Muscle of leg (tissue), 11 donors: ENCODE data around the gene PAFAH1B2. TPM values are rescaled to one million over a fixed set of nuclear protein-coding genes. Genes with fewer than 3 reads are reported as not detected.

Source experiments
- DNase-seq: peaks from one replicate; pipeline ENCODE4 v3.0.0; 2013
- H3K27ac ChIP-seq: one replicate; pipeline ENCODE4 v1.5.1; 2013; ENCODE audit warnings: mild to moderate bottlenecking, low read length, control low read depth
- H3K27me3 ChIP-seq: one replicate; pipeline ENCODE4 v1.6.1; 2013; ENCODE audit warnings: low read length; ENCODE audit not compliant: control insufficient read depth, insufficient read depth
- H3K36me3 ChIP-seq: one replicate; pipeline ENCODE4 v1.6.1; 2013; ENCODE audit warnings: low read length; ENCODE audit not compliant: control insufficient read depth, insufficient read depth
- H3K4me1 ChIP-seq: one replicate; pipeline ENCODE4 v1.6.1; 2013; ENCODE audit warnings: low read length; ENCODE audit not compliant: control insufficient read depth, insufficient read depth
- H3K4me3 ChIP-seq: one replicate; pipeline ENCODE4 v1.5.1; 2013; ENCODE audit warnings: low read length, control low read depth
- H3K9me3 ChIP-seq: replicated peaks from 2 replicates; pipeline ENCODE4 v1.6.1; 2013; ENCODE audit warnings: low read depth, low read length; ENCODE audit not compliant: control insufficient read depth
- WGBS: methylation state at CpG from one replicate; pipeline ENCODE4 v1.1.5; 2013; ENCODE audit warnings: missing lambda C conversion rate; ENCODE audit not compliant: insufficient coverage; 5-methylcytosine and 5-hydroxymethylcytosine counted together
- polyA plus RNA-seq, 8 donors: library from polyadenylated mRNA; unstranded; fragments of 120-200 nt; gene quantifications; one replicate each; pipeline versions ENCODE4 v1.2.1 to v1.2.3, GENCODE V29; 2013; ENCODE audit warnings: inconsistent platforms in 1 of 8, low replicate concordance in 1 of 8; ENCODE audit not compliant: insufficient read length in 8 of 8, insufficient read depth in 1 of 8
- total RNA-seq: library from RNA; stranded (reverse); fragments of 120-200 nt; gene quantifications from one replicate; pipeline ENCODE4 v1.2.4, GENCODE V29; 2013

PAFAH1B2 gene
- total and polyA plus RNA-seq, 9 donors, result 33.2 to 59.8 (median 49.6) TPM

DNA sequence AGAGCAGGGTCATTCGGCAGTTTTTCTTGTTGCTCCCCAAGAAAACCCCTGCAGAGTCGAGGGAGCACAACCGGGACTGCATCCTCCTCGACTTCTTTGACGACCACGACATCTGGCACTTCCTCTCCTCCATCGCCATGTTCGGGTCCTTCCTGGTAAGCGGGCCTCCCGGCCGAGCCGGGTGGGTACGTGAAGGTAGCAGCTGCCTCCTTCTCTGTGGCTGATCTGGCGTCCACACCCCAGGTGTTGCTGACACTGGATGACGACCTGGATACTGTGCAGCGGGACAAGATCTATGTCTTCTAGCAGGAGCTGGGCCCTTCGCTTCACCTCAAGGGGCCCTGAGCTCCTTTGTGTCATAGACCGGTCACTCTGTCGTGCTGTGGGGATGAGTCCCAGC lies 51.7 kb downstream of the PAFAH1B2 start:
- no peak for DNase-seq
- Histone ChIP-seq H3K36me3 (peaks cover 55% of the 10 kb centered on the region), H3K4me1 (peaks cover 37% of the 10 kb centered on the region), H3K27me3 (no peaks in the 10 kb centered on the region), H3K27ac (no peak overlapping the region), H3K9me3 (no peaks in the 10 kb centered on the region), H3K4me3 (no peak overlapping the region)
- WGBS, result 94% methylated on average over 19 of the region's 19 CpGs

DNA sequence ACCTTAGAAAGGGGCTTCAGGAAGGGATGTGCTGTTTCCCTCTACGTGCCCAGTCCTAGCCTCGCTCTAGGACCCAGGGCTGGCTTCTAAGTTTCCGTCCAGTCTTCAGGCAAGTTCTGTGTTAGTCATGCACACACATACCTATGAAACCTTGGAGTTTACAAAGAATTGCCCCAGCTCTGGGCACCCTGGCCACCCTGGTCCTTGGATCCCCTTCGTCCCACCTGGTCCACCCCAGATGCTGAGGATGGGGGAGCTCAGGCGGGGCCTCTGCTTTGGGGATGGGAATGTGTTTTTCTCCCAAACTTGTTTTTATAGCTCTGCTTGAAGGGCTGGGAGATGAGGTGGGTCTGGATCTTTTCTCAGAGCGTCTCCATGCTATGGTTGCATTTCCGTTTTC lies 52.9 kb downstream of the PAFAH1B2 start:
- WGBS, result 90% methylated on average over 2 of the region's 7 CpGs
- Histone ChIP-seq H3K27me3 (no peaks in the 10 kb centered on the region), H3K9me3 (no peaks in the 10 kb centered on the region), H3K4me3 (no peak overlapping the region), H3K4me1 (peaks cover 50% of the 10 kb centered on the region), H3K27ac (no peak overlapping the region), H3K36me3 (peaks cover 46% of the 10 kb centered on the region)
- DNase-seq, result no peak

DNA sequence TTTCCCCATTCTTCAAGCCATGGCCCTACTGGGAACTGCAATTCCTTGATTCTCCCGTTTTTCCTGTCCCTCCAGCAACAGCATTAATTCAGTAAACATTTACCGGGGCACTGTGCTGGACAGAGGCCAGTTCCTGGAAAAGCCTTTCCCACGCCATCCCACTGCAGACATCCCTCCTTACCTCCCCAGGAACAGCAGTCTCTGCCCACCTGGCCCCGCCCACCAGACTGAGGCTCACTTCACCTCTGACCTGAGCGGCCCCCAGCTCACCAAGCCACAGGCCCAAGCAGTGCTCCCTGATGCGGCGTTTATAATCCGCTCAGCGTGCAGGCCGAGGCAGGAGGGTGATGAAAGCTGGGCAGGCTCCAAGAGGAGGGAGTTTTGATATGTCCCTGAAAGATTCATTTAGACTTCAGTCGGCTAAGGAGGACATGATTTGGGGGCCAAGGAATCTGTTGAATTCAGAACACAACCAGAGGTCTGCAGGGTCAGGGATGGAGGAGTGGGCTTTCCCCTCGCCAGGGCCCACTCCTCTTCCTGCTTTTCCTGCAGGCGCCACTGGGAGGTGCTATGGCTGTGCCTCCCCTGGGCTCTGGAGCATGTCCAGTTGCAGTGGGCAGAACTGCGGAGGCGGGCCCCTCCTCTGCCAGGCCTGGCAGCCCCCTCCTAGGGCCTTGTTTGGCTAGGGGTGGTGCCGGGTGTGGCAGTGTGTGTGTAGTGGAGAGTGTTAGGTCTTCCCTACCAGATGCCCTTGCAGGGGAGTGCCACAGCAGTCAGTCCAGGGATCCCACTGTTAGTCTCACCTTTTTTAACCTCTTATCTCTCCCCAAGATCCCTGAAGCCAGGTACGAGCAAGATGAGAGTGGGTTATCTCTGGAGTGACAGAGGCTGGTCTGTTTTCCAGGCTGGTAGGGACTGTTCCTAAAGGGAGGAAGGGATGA lies 53.7 kb downstream of the PAFAH1B2 start:
- H3K36me3 ChIP-seq, result peaks cover 39% of the 10 kb centered on the region
- no peaks in the 10 kb centered on the region for H3K9me3 ChIP-seq
- WGBS, result 58% methylated on average over 10 of the region's 17 CpGs
- DNase-seq, result no peak
- no peak overlapping the region for H3K4me3 ChIP-seq
- H3K4me1 ChIP-seq, result peaks cover 58% of the 10 kb centered on the region
- H3K27me3 ChIP-seq, result no peaks in the 10 kb centered on the region
- peak overlapping the region; percentile 84 for H3K27ac ChIP-seq

- Histone ChIP-seq H3K36me3 (peaks cover 36% of the 10 kb centered on the region), H3K27me3 (no peaks in the 10 kb centered on the region), H3K9me3 (no peaks in the 10 kb centered on the region), H3K27ac (peak overlapping the region; percentile 84), H3K4me1 (peaks cover 65% of the 10 kb centered on the region), H3K4me3 (peak overlapping the region; percentile 40)
- no CpG with 5 or more reads among the region's 4 CpGs for WGBS
- no peak for DNase-seq
These were observed 54.5 kb downstream of the PAFAH1B2 start for GRCh38 chr11:117198613-117199012.

DNA sequence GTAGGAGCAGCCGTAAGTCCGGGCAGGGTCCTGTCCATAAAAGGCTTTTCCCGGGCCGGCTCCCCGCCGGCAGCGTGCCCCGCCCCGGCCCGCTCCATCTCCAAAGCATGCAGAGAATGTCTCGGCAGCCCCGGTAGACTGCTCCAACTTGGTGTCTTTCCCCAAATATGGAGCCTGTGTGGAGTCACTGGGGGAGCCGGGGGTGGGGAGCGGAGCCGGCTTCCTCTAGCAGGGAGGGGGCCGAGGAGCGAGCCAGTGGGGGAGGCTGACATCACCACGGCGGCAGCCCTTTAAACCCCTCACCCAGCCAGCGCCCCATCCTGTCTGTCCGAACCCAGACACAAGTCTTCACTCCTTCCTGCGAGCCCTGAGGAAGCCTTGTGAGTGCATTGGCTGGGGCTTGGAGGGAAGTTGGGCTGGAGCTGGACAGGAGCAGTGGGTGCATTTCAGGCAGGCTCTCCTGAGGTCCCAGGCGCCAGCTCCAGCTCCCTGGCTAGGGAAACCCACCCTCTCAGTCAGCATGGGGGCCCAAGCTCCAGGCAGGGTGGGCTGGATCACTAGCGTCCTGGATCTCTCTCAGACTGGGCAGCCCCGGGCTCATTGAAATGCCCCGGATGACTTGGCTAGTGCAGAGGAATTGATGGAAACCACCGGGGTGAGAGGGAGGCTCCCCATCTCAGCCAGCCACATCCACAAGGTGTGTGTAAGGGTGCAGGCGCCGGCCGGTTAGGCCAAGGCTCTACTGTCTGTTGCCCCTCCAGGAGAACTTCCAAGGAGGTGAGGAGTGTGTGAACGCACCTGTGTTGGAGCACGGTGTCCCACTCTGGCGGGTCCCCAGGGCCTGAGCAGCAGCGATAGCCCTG lies 55.2 kb downstream of the PAFAH1B2 start, which contains the start of gene TAGLN:
Gene TAGLN (plus strand): TSS at position 318 of the 863 bp plus-strand sequence. CDS start 3,644 bp downstream, outside the sequence.
- Histone ChIP-seq H3K9me3 (no peaks in the 10 kb centered on the region), H3K27me3 (no peaks in the 10 kb centered on the region), H3K27ac (peak within 1 kb of the TSS; percentile 84), H3K4me3 (peak within 1 kb of the TSS; percentile 40), H3K36me3 (peaks cover 38% of the 10 kb centered on the region), H3K4me1 (peaks cover 67% of the 10 kb centered on the region)
- 21% methylated on average over 21 of the region's 34 CpGs for WGBS
- DNase-seq, result peak; percentile 91

DNA sequence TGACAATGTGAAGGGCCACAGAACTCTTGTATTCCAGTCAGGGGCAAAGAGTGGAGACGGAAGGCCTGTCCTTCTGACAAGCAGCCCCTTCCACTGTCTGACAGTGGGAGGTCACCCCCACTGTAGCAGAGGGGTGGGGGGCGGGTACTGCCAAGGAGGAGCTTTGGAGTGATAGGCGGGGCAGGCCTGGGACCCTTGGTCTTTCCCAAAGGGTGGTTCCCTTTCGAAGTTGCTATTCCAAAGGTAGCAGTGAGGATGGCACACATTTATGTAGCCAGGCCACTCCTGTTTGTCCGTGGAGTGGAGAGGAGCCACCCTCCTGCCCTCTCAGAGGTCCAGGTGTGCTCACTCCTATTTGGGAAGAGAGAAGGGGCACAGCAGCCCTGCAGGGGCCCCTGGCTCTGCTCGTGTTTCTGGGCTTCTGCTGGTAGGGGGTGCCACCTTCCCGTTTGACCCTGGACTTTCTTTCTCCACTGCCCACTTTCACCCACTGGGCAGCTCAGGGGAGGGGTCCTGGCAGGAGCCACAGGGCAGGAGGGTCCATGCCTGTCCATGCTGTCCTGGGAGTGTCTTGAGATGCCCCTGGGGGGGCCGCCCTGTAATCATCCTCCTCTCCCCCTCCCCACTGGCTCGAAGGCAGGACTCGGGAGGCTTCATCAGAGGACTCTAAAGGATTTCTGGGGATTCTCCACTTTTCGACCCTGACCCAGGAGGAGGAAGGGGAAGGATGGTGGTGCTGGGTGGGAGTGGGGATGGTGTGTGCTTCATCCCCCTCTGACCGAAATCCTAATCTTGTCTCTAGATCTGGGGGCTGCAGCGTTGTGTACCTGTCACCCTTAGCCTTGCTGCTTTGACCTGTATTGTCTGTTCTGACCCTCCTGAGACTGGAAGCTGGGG lies 56.1 kb downstream of the PAFAH1B2 start:
- Histone ChIP-seq H3K4me3 (peak overlapping the region; percentile 40), H3K36me3 (peaks cover 40% of the 10 kb centered on the region), H3K4me1 (peaks cover 76% of the 10 kb centered on the region)

GRCh38 chr11:117200813-117201657 lies 56.9 kb downstream of the PAFAH1B2 start:
- Histone ChIP-seq H3K4me1 (peaks cover 80% of the 10 kb centered on the region), H3K4me3 (peak overlapping the region; percentile 5)
- 47% methylated on average over 8 of the region's 12 CpGs for WGBS

More for the DNA sequence above, 56.1 kb downstream of the PAFAH1B2 start:
- Histone ChIP-seq H3K27ac (peak overlapping the region; percentile 84), H3K27me3 (no peaks in the 10 kb centered on the region), H3K9me3 (no peaks in the 10 kb centered on the region)
- 63% methylated on average over 5 of the region's 13 CpGs for WGBS
- no peak for DNase-seq

GRCh38 chr11:117201658-117202305 lies 57.7 kb downstream of the PAFAH1B2 start:
- Histone ChIP-seq H3K9me3 (no peaks in the 10 kb centered on the region), H3K4me1 (peaks cover 80% of the 10 kb centered on the region), H3K36me3 (peaks cover 27% of the 10 kb centered on the region), H3K27ac (peak overlapping the region; percentile 51), H3K27me3 (no peaks in the 10 kb centered on the region), H3K4me3 (no peak overlapping the region)
- 68% methylated on average over 12 of the region's 14 CpGs for WGBS
- no peak for DNase-seq

More at GRCh38 chr11:117200813-117201657, 56.9 kb downstream of the PAFAH1B2 start:
- H3K9me3 ChIP-seq, result no peaks in the 10 kb centered on the region
- no peaks in the 10 kb centered on the region for H3K27me3 ChIP-seq
- H3K36me3 ChIP-seq, result peaks cover 35% of the 10 kb centered on the region
- DNase-seq, result no peak
- peak overlapping the region; percentile 43 for H3K27ac ChIP-seq
